Skeletal muscle cell (primary cell): ENCODE data around the gene DPF3.

Source experiments
- DNase-seq: peaks from one replicate; pipeline ENCODE4 v3.0.0-alpha.2; 2010; ENCODE audit warnings: low read depth
- H3K4me3 ChIP-seq: 2 replicates; pipeline ENCODE4 v1.5.1; 2011; ENCODE audit warnings: low read depth, mild to moderate bottlenecking, control low read depth, low read length, moderate library complexity

DPF3 gene

DNA sequence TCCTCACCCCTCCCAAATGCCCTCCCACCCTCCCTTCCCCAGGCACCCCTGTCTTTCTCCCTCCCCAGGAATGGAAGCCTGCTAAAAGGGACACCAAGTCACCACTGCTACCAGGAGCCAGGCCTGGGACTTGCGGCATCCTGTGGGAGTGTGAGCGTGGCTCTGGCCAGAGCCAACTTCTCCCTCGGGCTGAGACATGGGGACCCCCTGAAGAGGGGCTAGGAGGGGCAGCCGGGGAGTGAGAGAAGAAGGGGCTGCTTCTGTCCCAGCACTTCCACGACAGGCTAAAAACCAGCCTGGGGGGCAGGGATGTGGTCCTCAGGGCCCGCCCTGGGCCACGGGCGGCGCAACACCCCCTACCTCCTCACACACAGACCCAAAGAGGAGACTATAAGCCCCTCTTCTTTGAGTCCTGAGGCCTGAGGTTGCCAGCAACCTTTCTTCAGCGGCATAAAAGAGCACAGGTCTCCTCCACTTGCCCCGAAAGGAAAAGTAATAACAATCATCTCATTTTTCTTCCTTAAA is 278.9 kb downstream of the DPF3 start:
- no peak for DNase-seq
- no peak overlapping the region for H3K4me3 ChIP-seq

DNA sequence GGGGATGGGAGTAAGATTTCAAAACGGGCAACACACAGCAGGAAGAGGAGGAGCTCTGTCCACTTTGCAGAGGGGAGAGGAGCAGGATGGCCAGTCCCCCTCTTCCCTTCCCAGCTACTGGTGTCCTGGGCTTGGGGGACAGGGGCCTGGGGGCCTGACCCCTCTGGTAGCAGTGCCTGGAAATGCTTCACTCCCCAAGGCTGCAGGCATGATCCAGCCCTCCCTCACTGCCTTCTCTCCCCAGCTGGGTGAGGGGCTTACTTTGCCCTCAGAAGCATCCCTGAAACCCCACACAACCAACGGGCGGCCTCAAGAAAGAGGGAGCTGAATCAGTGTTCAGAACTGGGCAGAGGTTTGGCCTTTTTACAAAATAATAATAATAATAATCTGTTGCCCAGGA is 279.5 kb downstream of the DPF3 start:
- no peak overlapping the region for H3K4me3 ChIP-seq
- no peak for DNase-seq

DNA sequence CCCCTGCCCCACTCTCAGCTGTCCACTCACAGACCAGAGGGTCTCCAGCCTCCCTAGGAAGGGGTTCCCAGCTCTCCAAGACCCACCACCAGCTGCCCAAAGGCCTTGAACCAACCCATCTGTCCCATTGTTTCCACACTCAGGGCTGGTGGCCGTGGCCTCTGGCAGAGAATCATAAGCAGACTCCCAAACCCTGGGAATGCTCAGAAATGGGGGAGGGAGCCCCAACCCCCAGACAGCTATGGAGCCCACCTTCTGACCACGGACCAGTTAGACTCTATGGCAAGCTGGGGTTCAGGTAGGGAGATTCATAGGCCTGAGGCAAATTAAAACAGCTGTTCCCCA is 280.0 kb downstream of the DPF3 start:
- no peak for DNase-seq
- H3K4me3 ChIP-seq = no peak overlapping the region

DNA sequence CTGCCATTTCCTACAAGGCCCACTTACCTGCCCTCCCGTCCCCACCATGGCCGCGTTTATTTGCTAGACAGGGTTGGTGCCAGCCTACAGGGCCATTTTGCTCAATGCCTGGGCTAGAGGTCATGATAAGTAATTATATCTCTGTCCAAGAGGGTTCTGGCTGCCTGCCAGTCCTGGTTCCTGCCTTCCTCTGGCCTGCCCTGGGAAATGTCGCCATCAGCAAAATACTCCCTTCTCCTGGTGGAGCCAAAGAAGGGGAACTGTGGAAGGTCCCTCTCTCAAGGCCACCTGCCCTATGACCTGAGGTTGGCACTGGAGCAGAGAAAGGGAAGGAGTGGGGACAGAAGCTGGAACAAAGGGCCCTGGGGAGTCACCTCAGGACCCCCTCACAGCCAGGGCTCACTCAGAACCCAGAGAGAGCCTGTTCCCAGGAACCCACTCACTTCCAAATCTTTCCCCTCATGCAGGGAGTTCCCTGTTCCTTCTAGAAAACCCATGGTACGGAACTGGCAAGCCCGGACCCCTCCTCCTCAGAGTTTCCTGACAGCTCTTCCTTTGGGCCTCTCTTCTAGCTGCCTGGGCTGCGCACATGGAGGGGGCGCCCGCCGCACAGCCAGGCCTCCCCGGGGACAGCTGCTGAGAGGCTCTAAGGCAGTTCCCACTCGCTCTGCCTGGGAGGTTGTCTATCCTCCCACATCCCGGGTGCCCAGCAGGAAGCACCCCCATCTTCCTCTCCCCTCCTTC is 280.5 kb downstream of the DPF3 start:
- H3K4me3 ChIP-seq = no peak overlapping the region
- DNase-seq = no peak

DNA sequence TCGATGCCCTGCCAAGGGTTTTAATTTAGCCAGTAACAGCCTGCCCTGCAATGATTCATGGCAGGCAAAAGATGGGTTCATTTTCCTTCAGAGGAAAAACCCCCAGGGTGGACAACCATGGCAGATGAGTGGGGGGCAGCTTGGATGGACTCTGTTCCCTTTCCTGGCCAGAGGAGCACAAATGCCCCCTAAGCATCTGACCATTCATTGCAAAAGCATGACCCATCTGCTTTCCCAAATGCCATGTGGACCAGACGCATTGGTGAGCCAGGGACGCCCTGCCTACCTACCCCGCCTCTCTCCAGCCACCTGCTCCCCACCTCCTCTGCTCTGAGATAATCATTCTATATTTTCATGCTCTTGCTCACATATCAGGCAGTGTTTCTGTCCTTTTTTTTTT is 281.9 kb downstream of the DPF3 start:
- H3K4me3 ChIP-seq = no peak overlapping the region
- no peak for DNase-seq

DNA sequence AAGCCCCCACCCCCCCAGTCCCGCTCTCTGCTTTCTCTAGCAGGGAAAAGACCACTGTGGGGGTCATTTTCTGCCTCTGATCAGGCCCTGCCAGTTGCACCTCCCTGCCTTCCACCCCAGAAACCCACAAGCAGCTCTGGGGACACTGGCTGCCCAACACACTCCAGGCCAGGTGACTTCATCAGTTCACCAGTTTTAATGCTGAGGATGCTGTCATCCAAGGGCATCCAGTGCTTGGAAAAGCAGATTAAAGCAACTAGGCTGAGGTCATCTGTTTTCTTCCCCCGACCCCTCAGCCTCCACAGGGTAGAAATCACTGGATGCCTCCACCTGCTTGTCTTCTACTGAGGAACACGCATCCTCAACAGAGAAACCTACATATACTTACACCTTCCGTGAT is 282.4 kb downstream of the DPF3 start:
- no peak for DNase-seq

DNA sequence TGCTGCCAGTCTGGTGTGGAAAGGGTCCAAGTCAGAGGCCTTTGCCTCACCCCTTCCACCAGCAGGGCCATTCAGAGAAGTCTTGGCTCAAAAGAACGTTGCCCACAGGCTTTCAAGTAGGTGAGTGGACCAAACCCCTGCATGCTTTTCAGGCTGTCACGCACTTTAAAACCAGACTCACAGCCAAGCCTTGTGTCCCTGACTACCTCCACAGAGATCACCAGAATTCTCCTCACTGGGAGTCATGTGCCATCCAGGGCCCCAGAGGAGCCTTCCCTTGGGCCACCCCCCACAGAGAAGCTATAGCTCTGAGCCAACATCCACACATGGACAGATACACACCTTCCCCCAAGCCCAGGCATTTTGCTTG is 283.1 kb downstream of the DPF3 start:
- no peak overlapping the region for H3K4me3 ChIP-seq
- no peak for DNase-seq

More for the DNA sequence above, 282.4 kb downstream of the DPF3 start:
- no peak overlapping the region for H3K4me3 ChIP-seq

DNA sequence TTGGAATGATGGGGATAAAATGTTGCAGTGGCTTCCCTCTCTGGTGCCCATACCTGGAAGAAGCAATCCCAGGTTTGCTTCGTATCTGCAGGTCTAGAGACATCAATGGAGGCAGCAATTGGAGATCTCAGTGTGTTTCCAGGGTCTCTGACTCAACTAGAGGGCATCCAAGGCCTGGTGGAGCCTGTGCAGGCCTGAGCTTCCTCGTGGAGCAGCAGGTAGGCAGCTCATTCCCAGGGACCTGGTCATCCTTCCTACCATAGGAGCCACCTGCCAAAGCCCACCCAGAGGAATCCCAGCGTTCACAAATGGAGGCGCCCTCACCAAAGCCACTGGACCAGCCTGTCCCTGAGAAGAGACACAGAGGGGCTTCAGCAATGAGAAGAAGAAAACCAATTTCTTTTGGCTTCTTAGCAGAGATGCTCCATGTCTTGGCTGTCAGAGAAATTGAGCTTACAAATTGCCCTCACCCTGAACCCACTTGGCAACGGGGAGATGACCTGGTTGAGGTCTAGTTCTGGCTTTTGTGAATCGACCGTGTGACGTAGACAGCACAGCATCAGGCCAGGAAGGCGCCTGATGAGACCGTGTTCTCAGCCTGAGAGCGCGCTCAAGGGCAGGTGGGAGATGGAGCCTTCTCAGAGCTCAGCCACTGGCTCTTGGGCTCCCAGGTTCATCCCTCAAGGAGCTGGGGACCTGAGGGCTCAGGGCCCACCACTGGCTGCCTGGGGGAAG is 283.6 kb downstream of the DPF3 start:
- no peak for DNase-seq
- H3K4me3 ChIP-seq = no peak overlapping the region

DNA sequence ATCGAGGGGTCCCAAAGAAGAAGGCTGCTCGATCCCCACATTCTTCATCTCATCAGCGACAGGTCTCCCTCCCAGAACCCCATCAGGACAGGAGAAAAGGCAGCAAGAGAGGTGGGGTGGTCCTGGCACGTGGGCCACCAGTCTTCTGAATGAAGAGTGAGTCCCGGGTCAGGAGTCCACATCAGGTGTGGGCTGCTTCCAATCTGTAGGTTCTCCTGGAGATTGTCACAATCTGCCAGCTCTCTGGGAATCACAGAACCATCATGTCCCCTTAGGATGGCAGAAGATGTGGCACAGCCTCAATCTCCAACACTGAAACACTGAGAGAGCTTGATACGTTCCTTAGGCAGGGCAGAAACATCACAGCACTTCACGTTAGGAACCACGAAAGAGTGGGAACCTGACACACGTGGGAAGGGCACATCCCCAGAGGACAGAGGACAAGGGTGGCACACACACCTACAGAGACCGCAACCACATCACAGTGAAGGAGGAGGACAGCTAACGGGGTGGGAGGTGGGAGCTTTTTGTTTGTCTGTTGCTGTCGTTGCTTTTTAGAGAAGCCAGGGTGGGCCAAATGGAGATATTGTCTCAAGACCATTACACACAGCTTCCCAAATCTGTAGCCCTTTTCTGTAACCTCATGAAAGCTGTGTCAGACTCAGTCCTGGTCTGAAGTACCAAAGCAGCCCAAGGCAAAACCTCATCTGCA is 284.5 kb downstream of the DPF3 start:
- DNase-seq = no peak
- H3K4me3 ChIP-seq = no peak overlapping the region

DNA sequence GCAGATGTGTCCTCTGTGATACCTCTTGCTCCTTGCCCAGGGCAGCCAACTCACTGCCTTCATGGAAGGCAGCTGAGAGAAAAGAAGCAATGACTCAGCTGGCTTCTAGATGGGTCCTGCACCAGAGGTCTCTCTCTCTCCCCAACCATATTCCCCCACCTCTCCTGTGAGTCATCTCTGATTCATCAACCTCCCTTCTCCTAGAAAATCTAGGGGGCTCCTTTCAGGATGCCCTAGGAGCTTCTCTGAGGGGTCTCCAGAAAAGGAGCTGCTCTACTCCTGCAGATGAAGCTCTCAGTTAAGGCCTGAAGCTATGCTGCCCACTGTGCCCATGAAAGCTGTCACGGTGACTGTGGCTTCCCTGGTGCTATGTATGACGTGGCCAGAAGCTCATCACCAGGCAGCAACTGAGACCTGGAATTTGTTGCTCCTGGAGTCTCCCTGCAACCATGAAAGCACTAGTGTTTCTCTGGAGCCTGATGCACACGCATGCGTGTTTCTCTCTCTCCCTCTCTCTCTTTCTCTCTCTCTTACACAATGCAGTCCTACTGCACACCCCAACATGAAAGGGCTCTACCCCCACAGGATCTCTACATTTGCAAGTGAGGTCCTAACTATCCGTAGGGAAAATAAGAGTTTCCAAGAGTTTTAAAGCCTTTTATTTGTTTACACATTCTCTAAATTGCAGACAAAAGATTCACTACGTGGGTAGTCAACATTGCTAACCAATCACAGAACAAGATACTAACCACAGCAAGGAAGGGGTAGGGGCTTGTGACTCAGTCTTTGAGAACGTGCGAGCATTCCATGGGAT is 285.3 kb downstream of the DPF3 start:
- no peak overlapping the region for H3K4me3 ChIP-seq
- DNase-seq = peak; percentile 83

DNA sequence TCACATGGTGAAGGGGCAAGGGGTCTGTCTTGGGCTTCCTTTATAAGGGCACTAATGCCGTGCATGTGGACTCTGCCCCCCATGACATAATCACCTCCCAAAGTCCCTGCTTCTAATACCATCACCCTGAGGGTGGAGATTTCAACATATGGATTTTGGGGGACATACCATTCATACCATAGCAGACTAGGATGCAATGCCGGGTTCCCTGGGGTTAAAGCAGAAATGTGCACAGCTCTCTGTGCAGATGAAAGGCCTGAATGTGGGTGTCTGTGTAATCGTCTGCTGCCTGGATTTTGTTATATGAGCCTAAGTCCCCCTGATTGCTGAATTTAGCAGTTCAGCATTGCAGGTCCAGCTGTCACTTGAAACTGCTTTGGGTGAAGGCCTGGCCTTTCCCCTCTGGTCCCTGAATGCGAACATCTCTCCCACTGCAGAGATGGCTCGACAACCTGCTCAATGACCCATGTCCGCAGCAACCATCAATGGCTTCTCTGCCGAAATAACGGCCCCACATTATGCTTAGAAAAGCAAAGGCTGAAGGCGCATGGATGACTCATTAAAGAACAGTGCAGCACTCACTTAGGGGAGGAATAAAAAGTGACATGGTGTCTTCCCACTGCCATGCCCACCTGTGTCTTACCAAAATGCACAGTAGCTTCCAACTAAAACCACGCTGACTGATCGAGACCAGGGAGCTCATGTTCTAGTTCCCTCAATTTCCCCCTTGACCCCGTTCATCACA is 286.3 kb downstream of the DPF3 start:
- no peak for DNase-seq
- H3K4me3 ChIP-seq = no peak overlapping the region

DNA sequence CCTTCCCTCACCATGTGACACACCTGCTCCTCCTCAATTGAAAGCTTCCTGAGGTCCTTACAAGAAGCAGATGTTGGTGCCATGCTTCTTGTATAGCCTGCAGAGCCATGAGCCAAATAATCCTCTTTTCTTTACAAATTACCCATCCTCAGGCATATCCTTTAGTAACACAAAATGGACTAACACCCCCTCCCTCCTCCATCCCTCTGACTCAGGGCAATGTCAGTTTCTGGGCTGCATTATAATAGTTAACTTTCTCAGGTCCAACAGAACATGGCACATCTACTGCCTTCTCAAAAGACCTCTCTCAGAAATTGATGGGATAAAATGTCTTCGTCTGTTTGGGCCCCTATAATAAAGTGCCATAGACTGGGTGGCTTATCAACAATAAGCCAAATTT is 287.0 kb downstream of the DPF3 start:
- no peak for DNase-seq
- no peak overlapping the region for H3K4me3 ChIP-seq

DNA sequence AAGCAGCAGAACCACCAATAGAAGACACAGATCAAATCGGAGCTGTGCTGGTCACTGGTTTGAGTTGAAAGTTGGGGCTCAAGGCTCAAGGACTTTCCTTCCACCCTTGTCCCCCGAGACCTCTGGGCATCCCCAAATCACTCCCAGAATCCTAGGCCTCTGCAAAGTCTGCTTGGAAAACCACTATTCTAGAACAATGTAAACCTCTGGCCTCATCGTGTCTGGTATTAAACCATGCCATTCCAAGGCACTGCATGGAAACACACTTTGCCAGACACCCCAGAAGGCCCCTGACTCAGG is 288.0 kb downstream of the DPF3 start:
- no peak for DNase-seq
- H3K4me3 ChIP-seq = no peak overlapping the region

DNA sequence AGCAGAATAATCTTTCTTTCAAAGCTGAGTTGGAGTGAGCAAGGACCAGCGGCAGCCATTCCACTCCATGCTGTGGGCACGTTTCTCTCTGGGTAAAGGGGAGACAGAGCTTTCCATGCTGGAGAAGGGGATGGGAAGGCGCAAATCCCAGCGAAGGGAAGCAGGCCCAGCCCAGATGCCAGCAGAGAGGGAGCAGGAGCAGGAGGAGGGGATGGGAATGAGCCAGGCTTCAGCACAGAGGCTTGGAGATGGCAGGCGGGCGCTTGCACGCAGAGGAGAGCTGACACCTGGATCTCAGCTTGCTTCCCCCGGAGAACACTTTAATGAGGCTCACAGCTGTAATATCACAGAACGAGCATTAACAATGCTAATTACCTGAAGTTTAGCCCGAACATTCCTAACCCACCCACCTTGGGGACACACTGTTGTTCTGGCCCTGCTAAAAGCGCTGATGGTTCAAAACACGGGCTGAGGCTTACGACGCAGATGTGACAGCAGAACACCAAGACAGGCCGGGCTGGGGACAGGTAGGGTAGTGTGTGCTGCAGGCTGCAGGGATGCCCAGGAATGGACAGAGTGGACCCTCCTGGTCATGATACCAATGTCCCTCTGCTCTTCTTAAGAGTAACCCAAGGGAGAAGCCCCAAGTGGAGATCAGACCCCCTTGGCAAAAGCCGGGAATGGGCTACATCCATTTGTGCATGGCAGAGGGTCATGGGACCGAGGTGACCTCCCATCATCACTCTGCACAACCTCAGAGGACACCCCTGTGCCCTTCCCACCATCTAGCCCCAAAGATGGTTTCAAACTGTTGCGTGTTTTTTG is 288.6 kb downstream of the DPF3 start:
- no peak for DNase-seq
- no peak overlapping the region for H3K4me3 ChIP-seq

DNA sequence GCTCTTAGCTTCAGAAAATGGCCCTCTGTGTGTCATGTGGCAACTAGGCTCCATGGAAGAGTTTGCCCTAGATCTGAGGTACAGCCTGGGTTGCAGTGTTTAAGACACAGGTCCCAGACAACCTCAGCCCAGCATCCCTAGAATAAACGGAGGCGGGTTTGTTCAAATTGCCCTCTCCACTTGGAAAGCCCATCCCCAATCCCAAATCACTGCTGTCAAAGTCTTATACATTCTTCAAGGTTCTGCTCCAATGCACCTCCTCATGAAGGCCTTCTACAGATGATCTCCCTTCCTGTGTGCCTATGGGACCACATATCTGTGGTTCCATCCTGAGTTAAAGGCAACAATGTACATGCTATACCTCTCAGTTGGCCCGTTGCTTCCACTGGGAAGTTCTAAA is 289.8 kb downstream of the DPF3 start:
- no peak for DNase-seq
- H3K4me3 ChIP-seq = no peak overlapping the region

DNA sequence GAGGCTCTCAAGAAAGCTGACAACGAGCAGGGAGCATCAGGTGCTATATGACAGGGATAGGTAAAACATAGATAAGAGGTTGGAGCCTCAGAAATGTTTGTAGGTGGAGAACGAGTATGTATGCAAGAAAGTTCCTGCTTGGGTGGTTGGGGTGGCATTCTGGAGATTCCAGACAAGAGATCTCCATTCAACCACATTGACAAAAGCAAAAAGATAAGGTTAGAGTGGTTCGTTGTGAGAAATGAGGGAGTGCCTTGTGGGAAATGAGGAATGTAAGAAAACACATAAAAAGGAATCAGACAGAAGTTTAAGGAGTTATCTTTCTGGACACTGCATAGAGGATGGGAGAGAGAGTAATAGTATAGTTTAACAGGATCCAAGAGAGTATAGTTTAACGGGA is 290.3 kb downstream of the DPF3 start:
- H3K4me3 ChIP-seq = no peak overlapping the region
- DNase-seq = no peak

DNA sequence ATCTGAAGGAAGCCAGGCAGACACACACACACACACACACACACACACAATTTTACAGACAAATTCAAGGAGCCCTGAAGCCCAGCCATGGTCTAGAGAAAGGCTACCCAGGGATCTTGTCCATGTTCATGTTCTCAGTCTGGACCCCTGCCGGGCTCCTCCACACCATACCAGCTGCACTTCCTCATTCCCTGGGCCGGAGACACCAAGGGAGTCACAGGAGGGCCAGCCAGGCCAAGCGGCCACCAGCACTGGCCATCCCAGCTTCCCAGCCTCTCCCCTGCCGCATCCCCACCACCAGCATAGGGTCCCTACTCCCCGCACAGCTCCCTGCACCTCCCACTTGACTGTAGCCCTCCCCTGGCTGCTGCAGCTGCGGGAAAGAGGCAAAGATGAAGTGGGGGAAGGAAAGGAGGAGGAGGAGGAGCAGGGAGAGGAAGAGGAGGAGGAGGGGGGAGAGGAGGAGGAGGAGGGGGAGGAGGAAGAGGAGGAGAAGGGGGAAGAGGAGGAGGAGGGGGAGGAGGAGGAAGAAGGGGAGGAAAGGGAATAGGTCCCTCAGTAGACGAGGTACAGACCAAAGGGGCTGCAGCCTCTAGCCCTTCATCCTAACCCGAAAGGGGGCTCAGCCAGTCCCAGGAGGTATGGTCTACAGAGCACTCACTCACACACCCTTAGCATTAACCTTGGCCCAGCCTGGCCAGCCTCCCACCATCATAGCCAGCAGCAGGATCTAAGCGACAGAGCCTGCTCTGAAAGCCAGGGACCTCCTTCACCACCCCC is 293.2 kb downstream of the DPF3 start:
- no peak overlapping the region for H3K4me3 ChIP-seq
- DNase-seq = no peak
